ENCODE data around the gene GPR135. TPM values are rescaled to one million over a fixed set of nuclear protein-coding genes. Genes with fewer than 3 reads are reported as not detected.

The GPR135 gene
- polyA plus RNA-seq, 1 of the 3 experiments (the other 2 are of a cell fraction), result 2.1 TPM

DNA sequence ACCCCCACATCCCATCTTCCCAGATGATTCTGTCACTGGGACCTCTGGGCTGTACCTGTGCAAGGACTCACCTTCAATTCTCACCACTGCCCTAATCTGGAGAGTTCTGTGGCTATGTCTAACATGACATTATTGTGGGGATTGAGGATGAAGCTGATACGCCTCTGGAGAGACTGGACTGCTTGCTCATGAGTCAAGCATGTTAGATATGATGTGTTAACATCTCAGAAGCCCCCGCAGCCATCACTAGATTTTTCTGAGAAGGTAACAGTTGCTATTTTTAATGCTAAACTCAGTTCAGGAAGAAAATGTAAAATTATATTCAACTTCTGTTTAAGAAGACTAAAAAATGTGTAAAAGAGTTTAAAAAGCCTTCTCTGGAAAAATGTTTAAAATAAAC, 44.8 kb upstream of the GPR135 start:
- H4K20me1 ChIP-seq (ENCODE audit: insufficient read depth), result no peaks in the 10 kb centered on the region
- H3K36me3 ChIP-seq (replicated peaks in 1 of 2; ENCODE audit: control insufficient read depth in 1 of 2, insufficient read depth in 2 of 2, low read length in 1 of 2), result peaks cover 0 to 2% of the 10 kb centered on the region in 2 experiments
- no peak for TF ChIP-seq IRF3 (IDR thresholded peaks at IDR 0.05; ENCODE audit: low read depth, low read length)
- no peak for TF ChIP-seq SIN3A (IDR thresholded peaks at IDR 0.05; ENCODE audit: borderline replicate concordance, low read depth, low read length)
- TF ChIP-seq JUND (IDR thresholded peaks at IDR 0.05), result no peak
- no peak for TF ChIP-seq CHD2 (IDR thresholded peaks at IDR 0.05; ENCODE audit: low read length, partially characterized antibody)
- no peak for TF ChIP-seq YY1 (IDR thresholded peaks at IDR 0.05; ENCODE audit: low read depth)
- TF ChIP-seq, protein P1, sequence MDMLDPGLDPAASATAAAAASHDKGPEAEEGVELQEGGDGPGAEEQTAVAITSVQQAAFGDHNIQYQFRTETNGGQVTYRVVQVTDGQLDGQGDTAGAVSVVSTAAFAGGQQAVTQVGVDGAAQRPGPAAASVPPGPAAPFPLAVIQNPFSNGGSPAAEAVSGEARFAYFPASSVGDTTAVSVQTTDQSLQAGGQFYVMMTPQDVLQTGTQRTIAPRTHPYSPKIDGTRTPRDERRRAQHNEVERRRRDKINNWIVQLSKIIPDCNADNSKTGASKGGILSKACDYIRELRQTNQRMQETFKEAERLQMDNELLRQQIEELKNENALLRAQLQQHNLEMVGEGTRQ (IDR thresholded peaks at IDR 0.05; ENCODE audit: borderline replicate concordance, low read depth, low read length), result no peak
- no peak for TF ChIP-seq RCOR1 (IDR thresholded peaks at IDR 0.05; ENCODE audit: low read length)
- TF ChIP-seq MEF2A (IDR thresholded peaks at IDR 0.05; ENCODE audit: borderline replicate concordance, low read depth), result no peak
- no peak for TF ChIP-seq MXI1 (IDR thresholded peaks at IDR 0.05; ENCODE audit: low read depth, low read length)
- TF ChIP-seq, protein P2, sequence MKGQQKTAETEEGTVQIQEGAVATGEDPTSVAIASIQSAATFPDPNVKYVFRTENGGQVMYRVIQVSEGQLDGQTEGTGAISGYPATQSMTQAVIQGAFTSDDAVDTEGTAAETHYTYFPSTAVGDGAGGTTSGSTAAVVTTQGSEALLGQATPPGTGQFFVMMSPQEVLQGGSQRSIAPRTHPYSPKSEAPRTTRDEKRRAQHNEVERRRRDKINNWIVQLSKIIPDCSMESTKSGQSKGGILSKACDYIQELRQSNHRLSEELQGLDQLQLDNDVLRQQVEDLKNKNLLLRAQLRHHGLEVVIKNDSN (IDR thresholded peaks at IDR 0.05; ENCODE audit: borderline replicate concordance, low read depth), result no peak
- no peak for TF ChIP-seq ELF1 (IDR thresholded peaks at IDR 0.05)
- TF ChIP-seq, protein P3, sequence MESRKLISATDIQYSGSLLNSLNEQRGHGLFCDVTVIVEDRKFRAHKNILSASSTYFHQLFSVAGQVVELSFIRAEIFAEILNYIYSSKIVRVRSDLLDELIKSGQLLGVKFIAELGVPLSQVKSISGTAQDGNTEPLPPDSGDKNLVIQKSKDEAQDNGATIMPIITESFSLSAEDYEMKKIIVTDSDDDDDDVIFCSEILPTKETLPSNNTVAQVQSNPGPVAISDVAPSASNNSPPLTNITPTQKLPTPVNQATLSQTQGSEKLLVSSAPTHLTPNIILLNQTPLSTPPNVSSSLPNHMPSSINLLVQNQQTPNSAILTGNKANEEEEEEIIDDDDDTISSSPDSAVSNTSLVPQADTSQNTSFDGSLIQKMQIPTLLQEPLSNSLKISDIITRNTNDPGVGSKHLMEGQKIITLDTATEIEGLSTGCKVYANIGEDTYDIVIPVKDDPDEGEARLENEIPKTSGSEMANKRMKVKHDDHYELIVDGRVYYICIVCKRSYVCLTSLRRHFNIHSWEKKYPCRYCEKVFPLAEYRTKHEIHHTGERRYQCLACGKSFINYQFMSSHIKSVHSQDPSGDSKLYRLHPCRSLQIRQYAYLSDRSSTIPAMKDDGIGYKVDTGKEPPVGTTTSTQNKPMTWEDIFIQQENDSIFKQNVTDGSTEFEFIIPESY (IDR thresholded peaks at IDR 0.05; ENCODE audit: borderline replicate concordance, low read depth), result no peak
- TF ChIP-seq, protein P4, sequence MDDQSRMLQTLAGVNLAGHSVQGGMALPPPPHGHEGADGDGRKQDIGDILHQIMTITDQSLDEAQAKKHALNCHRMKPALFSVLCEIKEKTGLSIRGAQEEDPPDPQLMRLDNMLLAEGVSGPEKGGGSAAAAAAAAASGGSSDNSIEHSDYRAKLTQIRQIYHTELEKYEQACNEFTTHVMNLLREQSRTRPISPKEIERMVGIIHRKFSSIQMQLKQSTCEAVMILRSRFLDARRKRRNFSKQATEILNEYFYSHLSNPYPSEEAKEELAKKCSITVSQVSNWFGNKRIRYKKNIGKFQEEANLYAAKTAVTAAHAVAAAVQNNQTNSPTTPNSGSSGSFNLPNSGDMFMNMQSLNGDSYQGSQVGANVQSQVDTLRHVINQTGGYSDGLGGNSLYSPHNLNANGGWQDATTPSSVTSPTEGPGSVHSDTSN (IDR thresholded peaks at IDR 0.05), result no peak
- TF ChIP-seq NRF1 (IDR thresholded peaks at IDR 0.05; ENCODE audit: low read depth, low read length), result no peak
- no peak for TF ChIP-seq RAD21 (IDR thresholded peaks at IDR 0.05; ENCODE audit: low read length)
- no peak for TF ChIP-seq POLR2AphosphoS5 (IDR thresholded peaks at IDR 0.05; ENCODE audit: low read depth, low read length)
- no peak for TF ChIP-seq NFIC (IDR thresholded peaks at IDR 0.05; ENCODE audit: borderline replicate concordance)
- no peak for TF ChIP-seq FOXJ3 (CRISPR knock-in tag; IDR thresholded peaks at IDR 0.05)
- H3K9me3 ChIP-seq, result no peaks in the 10 kb centered on the region
- DNase-seq, result no peak
- H3K79me2 ChIP-seq (ENCODE audit: insufficient read depth), result no peaks in the 10 kb centered on the region
- ChIA-PET CTCF (interaction anchor here (1.2 to 8.0 kb wide), 6 partner anchors 35 to 178 kb away, joined by 3 to 198 read pairs (median 4); partner anchors contain the start of gene CCDC175), POLR2A (no interaction called here)
- no peaks in the 10 kb centered on the region; the same call in 1 of the 2 replicates for H3K27me3 ChIP-seq (ENCODE audit: insufficient read depth)
- peaks cover 0 to 2% of the 10 kb centered on the region in 2 experiments; a peak in 1 of 4 replicates for H3K4me1 ChIP-seq (ENCODE audit: control insufficient read depth in 1 of 2, insufficient read depth in 2 of 2, low read depth in 1 of 2, low read length in 1 of 2)
- H3K9ac ChIP-seq, result no peak overlapping the region
- no peak overlapping the region for H3K27ac ChIP-seq (ENCODE audit: low read depth in 2 of 2, low read length in 1 of 2)
- H3F3A ChIP-seq (replicated peaks; ENCODE audit: insufficient read depth), result no peaks in the 10 kb centered on the region
- H3K4me2 ChIP-seq, result no peak overlapping the region
- H3K4me3 ChIP-seq (ENCODE audit: low read depth in 2 of 2, low read length in 1 of 2), result no peak overlapping the region
- WGBS (ENCODE audit: low lambda C conversion rate), result 51% methylated on average over 2 of the region's 2 CpGs
- H2AFZ ChIP-seq (ENCODE audit: low read depth), result no peak overlapping the region
- no peaks in the 10 kb centered on the region for H3K9me2 ChIP-seq

All from SK-N-SH (cell line).